ENCODE results near the gene DIDO1.

- TF ChIP-seq, protein P1, sequence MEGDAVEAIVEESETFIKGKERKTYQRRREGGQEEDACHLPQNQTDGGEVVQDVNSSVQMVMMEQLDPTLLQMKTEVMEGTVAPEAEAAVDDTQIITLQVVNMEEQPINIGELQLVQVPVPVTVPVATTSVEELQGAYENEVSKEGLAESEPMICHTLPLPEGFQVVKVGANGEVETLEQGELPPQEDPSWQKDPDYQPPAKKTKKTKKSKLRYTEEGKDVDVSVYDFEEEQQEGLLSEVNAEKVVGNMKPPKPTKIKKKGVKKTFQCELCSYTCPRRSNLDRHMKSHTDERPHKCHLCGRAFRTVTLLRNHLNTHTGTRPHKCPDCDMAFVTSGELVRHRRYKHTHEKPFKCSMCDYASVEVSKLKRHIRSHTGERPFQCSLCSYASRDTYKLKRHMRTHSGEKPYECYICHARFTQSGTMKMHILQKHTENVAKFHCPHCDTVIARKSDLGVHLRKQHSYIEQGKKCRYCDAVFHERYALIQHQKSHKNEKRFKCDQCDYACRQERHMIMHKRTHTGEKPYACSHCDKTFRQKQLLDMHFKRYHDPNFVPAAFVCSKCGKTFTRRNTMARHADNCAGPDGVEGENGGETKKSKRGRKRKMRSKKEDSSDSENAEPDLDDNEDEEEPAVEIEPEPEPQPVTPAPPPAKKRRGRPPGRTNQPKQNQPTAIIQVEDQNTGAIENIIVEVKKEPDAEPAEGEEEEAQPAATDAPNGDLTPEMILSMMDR (IDR thresholded peaks at IDR 0.05), result no peak
- TF ChIP-seq POLR2A (IDR thresholded peaks at IDR 0.05), result no peak
- TF ChIP-seq POLR2AphosphoS5 (IDR thresholded peaks at IDR 0.05), result no peak
- TF ChIP-seq EP300 (IDR thresholded peaks at IDR 0.05), result no peak
Observed at GRCh38 chr20:62852841-62853240, 73.5 kb downstream of the DIDO1 start.
